SK-N-MC (cell line): ENCODE results near the gene NFATC2.

ENCODE experiments used
- EZH2 ChIP-seq: fragments of 200-600 bp; sonication (generic); IDR thresholded peaks from one replicate; pipeline ENCODE4 v1.6.1; 2017; ENCODE audit warnings: antibody characterized with exemption
- FOXP2 ChIP-seq: optimal IDR thresholded peaks from 2 replicates; pipeline ENCODE3; 2011; ENCODE audit warnings: mild to moderate bottlenecking, moderate library complexity; ENCODE audit not compliant: insufficient read depth; ENCODE audit errors: extremely low read length, control extremely low read depth
- POLR2AphosphoS5 ChIP-seq: IDR thresholded peaks from 2 replicates; pipeline ENCODE4 v1.6.1; 2012; ENCODE audit warnings: mild to moderate bottlenecking, low read depth, low read length, borderline replicate concordance

- TF ChIP-seq EZH2: no peak
- TF ChIP-seq POLR2AphosphoS5: no peak
- no peak for TF ChIP-seq FOXP2
These were observed 41.6 kb upstream of the NFATC2 start for GRCh38 chr20:51584116-51584515.
